Gastrocnemius medialis (tissue), 4 donors: Measurements from ENCODE around the gene ZNF580. TPM values are rescaled to one million over a fixed set of nuclear protein-coding genes. Genes with fewer than 3 reads are reported as not detected.

ENCODE experiments used
- ATAC-seq, 2 donors: fragments of 150-250 bp; one replicate each; pipeline ENCODE4 v1.9.1; 2016
- DNase-seq, 2 donors: peaks; one replicate each; pipeline ENCODE4 v3.0.0-alpha.2; 2019
- H3K27ac ChIP-seq, 4 donors: fragments of 200-600 bp; sonication (generic); 1 replicate in 1 of 4; 2 replicates in 3 of 4; pipeline ENCODE4 v1.5.1; 2016 to 2018; ENCODE audit warnings: mild to moderate bottlenecking in 2 of 4, moderate library complexity in 1 of 4
- H3K27me3 ChIP-seq, 3 donors: fragments of 200-600 bp; sonication (generic) in 2 of 3; 1 replicate in 1 of 3; 2 replicates in 2 of 3; pipeline versions ENCODE4 v1.5.1 to v1.6.0; 2016 to 2019; ENCODE audit warnings: mild to moderate bottlenecking in 1 of 3, moderate library complexity in 1 of 3
- H3K36me3 ChIP-seq, 2 donors: fragments of 200-600 bp; sonication (generic) in 1 of 2; one replicate each; pipeline ENCODE4 v1.5.1; 2017 to 2018
- H3K4me1 ChIP-seq, 2 donors: fragments of 200-600 bp; sonication (generic) in 1 of 2; one replicate each; pipeline ENCODE4 v1.5.1; 2016 to 2017; ENCODE audit warnings: mild to moderate bottlenecking in 2 of 2
- H3K4me3 ChIP-seq, 4 donors: fragments of 200-600 bp; sonication (generic) in 3 of 4; 1 replicate in 1 of 4; 2 replicates in 3 of 4; pipeline ENCODE4 v1.5.1; 2016 to 2019; ENCODE audit warnings: mild to moderate bottlenecking in 2 of 4
- H3K9me3 ChIP-seq, 3 donors: fragments of 200-600 bp; sonication (generic) in 2 of 3; 1 replicate in 1 of 3; 2 replicates in 2 of 3; pipeline ENCODE4 v1.5.1; 2016 to 2019
- POLR2A ChIP-seq, 2 donors: fragments of 450-650 bp; IDR thresholded peaks; one replicate each; pipeline ENCODE4 v1.6.1; 2017; ENCODE audit warnings: antibody characterized with exemption in 2 of 2, mild to moderate bottlenecking in 2 of 2, moderate library complexity in 2 of 2
- in situ Hi-C, 4 donors: fragments of 200-750 bp; cut with MboI; loops; one replicate each; pipeline versions ENCODE4 v1.15.0 to v1.8.0; 2017; ENCODE audit warnings: low sequenced_read_pairs in 4 of 4
- intact Hi-C: fragments of 100-400 bp; cut with DNase I; formaldehyde crosslinking; loops from one replicate; pipeline ENCODE4 v1.15.1; 2023; ENCODE audit warnings: low total_unique reads
- total RNA-seq, 4 donors: library from RNA; depleted of rRNA; stranded (reverse); fragments of >200 nt; gene quantifications; one replicate each; pipeline versions ENCODE4 v1.1.0 to v1.2.3, GENCODE V29; 2016
- TF ChIP-seq, protein P1 (sequence below), 5 experiments: fragments of 450-650 bp in 3 of 5; fragments of 200-600 bp in 2 of 5; sonication (generic) in 2 of 5; IDR thresholded peaks in 4 of 5; conservative IDR thresholded peaks in 1 of 5; 1 replicate in 4 of 5; 2 replicates in 1 of 5; pipeline ENCODE4 v1.5.1; 2016 to 2019; ENCODE audit warnings: antibody characterized with exemption in 5 of 5, mild to moderate bottlenecking in 3 of 5, moderate library complexity in 3 of 5

The ZNF580 gene
- total RNA-seq, 4 donors from 2014 or later = 1.5 to 12.3 (median 7.2) TPM

- DNase-seq = no peak
- in situ Hi-C loops = no loop called here
- H3K36me3 ChIP-seq = peaks cover 3 to 81% of the 10 kb centered on the region in 2 donors
Measured at GRCh38 chr19:55690769-55691545, 50.2 kb downstream of the ZNF580 start.

DNA sequence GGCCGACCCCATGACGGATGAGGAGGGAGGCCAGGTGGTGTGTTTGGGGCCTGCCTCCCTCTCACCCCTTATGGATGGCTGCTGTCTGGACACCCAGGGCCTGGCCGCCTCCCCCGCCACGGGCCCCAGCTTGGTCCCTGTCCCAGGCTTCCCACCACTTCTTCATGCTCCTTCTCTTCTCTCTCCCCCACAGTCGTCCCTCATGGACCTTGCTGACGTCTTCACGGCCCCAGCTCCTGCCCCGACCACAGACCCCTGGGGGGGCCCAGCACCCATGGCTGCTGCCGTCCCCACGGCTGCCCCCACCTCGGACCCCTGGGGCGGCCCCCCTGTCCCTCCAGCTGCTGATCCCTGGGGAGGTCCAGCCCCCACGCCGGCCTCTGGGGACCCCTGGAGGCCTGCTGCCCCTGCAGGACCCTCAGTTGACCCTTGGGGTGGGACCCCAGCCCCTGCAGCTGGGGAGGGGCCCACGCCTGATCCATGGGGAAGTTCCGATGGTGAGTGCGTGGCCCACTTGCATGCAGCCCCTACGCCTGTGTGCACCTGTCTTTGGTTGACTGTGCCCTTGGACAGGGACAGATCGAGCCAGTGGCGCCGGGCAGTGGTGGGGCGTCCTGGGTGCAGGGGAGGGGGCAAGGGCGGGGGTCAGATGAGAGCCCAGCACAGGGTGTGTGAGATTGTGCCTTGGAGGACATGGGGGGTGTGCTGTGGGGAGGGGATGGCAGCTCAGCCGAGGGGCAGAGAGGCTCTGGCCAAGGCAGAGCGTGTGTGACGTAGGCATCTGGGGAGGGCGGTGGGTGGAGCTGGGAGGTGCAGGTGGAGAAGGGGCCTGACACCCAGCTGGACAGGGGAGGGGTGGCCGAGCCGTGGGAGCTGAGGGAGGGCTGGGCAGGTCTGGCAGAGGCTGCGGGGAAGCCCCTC, 51.0 kb downstream of the ZNF580 start:
- in situ Hi-C loops = no loop called here
- DNase-seq = no peak
- TF ChIP-seq, protein P1, sequence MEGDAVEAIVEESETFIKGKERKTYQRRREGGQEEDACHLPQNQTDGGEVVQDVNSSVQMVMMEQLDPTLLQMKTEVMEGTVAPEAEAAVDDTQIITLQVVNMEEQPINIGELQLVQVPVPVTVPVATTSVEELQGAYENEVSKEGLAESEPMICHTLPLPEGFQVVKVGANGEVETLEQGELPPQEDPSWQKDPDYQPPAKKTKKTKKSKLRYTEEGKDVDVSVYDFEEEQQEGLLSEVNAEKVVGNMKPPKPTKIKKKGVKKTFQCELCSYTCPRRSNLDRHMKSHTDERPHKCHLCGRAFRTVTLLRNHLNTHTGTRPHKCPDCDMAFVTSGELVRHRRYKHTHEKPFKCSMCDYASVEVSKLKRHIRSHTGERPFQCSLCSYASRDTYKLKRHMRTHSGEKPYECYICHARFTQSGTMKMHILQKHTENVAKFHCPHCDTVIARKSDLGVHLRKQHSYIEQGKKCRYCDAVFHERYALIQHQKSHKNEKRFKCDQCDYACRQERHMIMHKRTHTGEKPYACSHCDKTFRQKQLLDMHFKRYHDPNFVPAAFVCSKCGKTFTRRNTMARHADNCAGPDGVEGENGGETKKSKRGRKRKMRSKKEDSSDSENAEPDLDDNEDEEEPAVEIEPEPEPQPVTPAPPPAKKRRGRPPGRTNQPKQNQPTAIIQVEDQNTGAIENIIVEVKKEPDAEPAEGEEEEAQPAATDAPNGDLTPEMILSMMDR (IDR thresholded peaks at IDR 0.05 in 4 of 5, conservative IDR thresholded peaks at IDR 0.05 in 1 of 5) = no peak
- TF ChIP-seq POLR2A (IDR thresholded peaks at IDR 0.05) = no peak

More at GRCh38 chr19:55690769-55691545, 50.2 kb downstream of the ZNF580 start:
- ATAC-seq = no peak
- Histone ChIP-seq H3K4me3 (no peak overlapping the region), H3K9me3 (no peaks in the 10 kb centered on the region), H3K27me3 (no peaks in the 10 kb centered on the region), H3K4me1 (no peaks in the 10 kb centered on the region), H3K27ac (no peak overlapping the region)
- no peak for TF ChIP-seq POLR2A (IDR thresholded peaks at IDR 0.05)
- TF ChIP-seq, protein P1 (IDR thresholded peaks at IDR 0.05 in 4 of 5, conservative IDR thresholded peaks at IDR 0.05 in 1 of 5) = no peak
- intact Hi-C loops = no loop called here

DNA sequence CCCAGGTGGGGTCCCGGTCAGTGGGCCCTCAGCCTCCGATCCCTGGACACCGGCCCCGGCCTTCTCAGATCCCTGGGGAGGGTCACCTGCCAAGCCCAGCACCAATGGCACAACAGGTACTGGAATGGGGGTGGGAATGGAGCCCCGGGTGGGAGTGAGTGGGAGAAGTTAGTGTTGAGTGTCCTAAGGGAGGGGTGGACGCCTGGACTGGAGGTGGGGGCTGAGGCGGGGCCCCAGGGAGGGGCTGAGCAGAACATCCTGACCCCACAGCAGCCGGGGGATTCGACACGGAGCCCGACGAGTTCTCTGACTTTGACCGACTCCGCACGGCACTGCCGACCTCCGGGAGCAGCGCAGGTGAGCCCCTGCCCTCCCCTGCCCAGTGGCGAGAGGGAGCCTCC, 51.9 kb downstream of the ZNF580 start:
- ATAC-seq (no peak), DNase-seq (no peak)
- H3K9me3 ChIP-seq = no peaks in the 10 kb centered on the region
- no peak overlapping the region for H3K4me3 ChIP-seq
- TF ChIP-seq POLR2A (IDR thresholded peaks at IDR 0.05) = no peak
- TF ChIP-seq, protein P1 (IDR thresholded peaks at IDR 0.05 in 4 of 5, conservative IDR thresholded peaks at IDR 0.05 in 1 of 5) = no peak
- no peaks in the 10 kb centered on the region for H3K4me1 ChIP-seq
- intact Hi-C loops = no loop called here
- in situ Hi-C loops = no loop called here
- peaks cover 3 to 89% of the 10 kb centered on the region in 2 donors for H3K36me3 ChIP-seq
- H3K27ac ChIP-seq = no peak overlapping the region
- H3K27me3 ChIP-seq = no peaks in the 10 kb centered on the region

More for the DNA sequence above, 51.0 kb downstream of the ZNF580 start:
- H3K27me3 ChIP-seq = no peaks in the 10 kb centered on the region
- H3K4me1 ChIP-seq = no peaks in the 10 kb centered on the region
- H3K9me3 ChIP-seq = no peaks in the 10 kb centered on the region
- no peak for ATAC-seq
- H3K27ac ChIP-seq = no peak overlapping the region
- no peak overlapping the region for H3K4me3 ChIP-seq
- intact Hi-C loops = no loop called here
- peaks cover 3 to 84% of the 10 kb centered on the region in 2 donors for H3K36me3 ChIP-seq

Other genes with a start within 250 kb of the ZNF580 start
- 10 to 100 TPM in 3 of 4 donors, 1 to 10 TPM in 1; 7.7 to 14.6 (median 13.4) TPM for gene UBE2S, start 233.2 kb upstream of the ZNF580 start, total RNA-seq
- gene SHISA7, start 197.7 kb upstream of the ZNF580 start, total RNA-seq = not detected
- 100 to 1,000 TPM in 1 of 4 donors, 10 to 100 TPM in 3; 59.7 to 101 (median 88.7) TPM for gene ISOC2, start 179.4 kb upstream of the ZNF580 start, total RNA-seq
- not detected for gene C19orf85, start 176.3 kb upstream of the ZNF580 start, total RNA-seq
- gene ZNF628, start 164.4 kb upstream of the ZNF580 start, total RNA-seq = 10 to 100 TPM in 3 of 4 donors, 1 to 10 TPM in 1; 7.4 to 22.3 (median 14.1) TPM
- gene NAT14, start 155.8 kb upstream of the ZNF580 start, total RNA-seq = 1 to 10 TPM in 2 of 4 donors, under 1 TPM in 2; 0.40 to 2.5 (median 1.1) TPM
- gene SSC5D, start 152.6 kb upstream of the ZNF580 start, total RNA-seq = 1 to 10 TPM in 2 of 4 donors, under 1 TPM in 2; 0.53 to 2.2 (median 1.1) TPM
- gene SBK2, start 103.9 kb upstream of the ZNF580 start, total RNA-seq = 1 to 10 TPM in 3 of 4 donors, not detected in 1; 1.5 to 3.0 (median 1.6) TPM
- gene SBK3, start 95.5 kb upstream of the ZNF580 start, total RNA-seq = 10 to 100 TPM in 1 of 4 donors, 1 to 10 TPM in 3; 3.1 to 24.1 (median 6.8) TPM
- gene ZNF579, start 60.2 kb upstream of the ZNF580 start, total RNA-seq = 10 to 100 TPM; 15.0 to 19.3 (median 16.8) TPM
- 10 to 100 TPM in 1 of 4 donors, 1 to 10 TPM in 3; 6.8 to 11.2 (median 7.4) TPM for gene FIZ1, start 41.5 kb upstream of the ZNF580 start, total RNA-seq
- 10 to 100 TPM; 35.6 to 61.7 (median 47.0) TPM for gene ZNF524, start 40.7 kb upstream of the ZNF580 start, total RNA-seq
- gene ZNF865, start 35.4 kb upstream of the ZNF580 start, total RNA-seq = 10 to 100 TPM; 10.3 to 23.4 (median 15.2) TPM
- gene ZNF784, start 16.4 kb upstream of the ZNF580 start, total RNA-seq = 1 to 10 TPM; 6.0 to 10.0 (median 8.2) TPM
- 10 to 100 TPM in 3 of 4 donors, 1 to 10 TPM in 1; 9.9 to 17.3 (median 13.7) TPM for gene ZNF581, start 2.6 kb downstream of the ZNF580 start, total RNA-seq
- gene CCDC106, start 7.2 kb downstream of the ZNF580 start, total RNA-seq = 10 to 100 TPM in 2 of 4 donors, 1 to 10 TPM in 2; 6.3 to 21.2 (median 12.6) TPM
- gene U2AF2, start 14.0 kb downstream of the ZNF580 start, total RNA-seq = 10 to 100 TPM; 38.1 to 60.2 (median 50.1) TPM
- gene EPN1, start 34.2 kb downstream of the ZNF580 start, total RNA-seq = 100 to 1,000 TPM in 3 of 4 donors, 10 to 100 TPM in 1; 58.7 to 214 (median 190) TPM
- gene NLRP9, start 97.4 kb downstream of the ZNF580 start, total RNA-seq = not detected
- gene RFPL4A, start 118.1 kb downstream of the ZNF580 start, total RNA-seq = not detected
- gene RFPL4AL1, start 128.1 kb downstream of the ZNF580 start, total RNA-seq = not detected
- gene NLRP11, start 191.0 kb downstream of the ZNF580 start, total RNA-seq = not detected
- not detected for gene NLRP4, start 195.5 kb downstream of the ZNF580 start, total RNA-seq